HG03039 (cell line): Measurements from ENCODE around the gene IL20RB.
A peak's percentile ranks its signal among the peaks of the same experiment; 100 is the strongest.

Source experiments
- ATAC-seq: cut with Tn5 transposase; IDR thresholded peaks from one replicate; pipeline ENCODE4 v1.9.1; 2021; ENCODE audit warnings: mild to moderate bottlenecking, moderate library complexity; ENCODE audit not compliant: unreplicated experiment

The IL20RB gene

DNA sequence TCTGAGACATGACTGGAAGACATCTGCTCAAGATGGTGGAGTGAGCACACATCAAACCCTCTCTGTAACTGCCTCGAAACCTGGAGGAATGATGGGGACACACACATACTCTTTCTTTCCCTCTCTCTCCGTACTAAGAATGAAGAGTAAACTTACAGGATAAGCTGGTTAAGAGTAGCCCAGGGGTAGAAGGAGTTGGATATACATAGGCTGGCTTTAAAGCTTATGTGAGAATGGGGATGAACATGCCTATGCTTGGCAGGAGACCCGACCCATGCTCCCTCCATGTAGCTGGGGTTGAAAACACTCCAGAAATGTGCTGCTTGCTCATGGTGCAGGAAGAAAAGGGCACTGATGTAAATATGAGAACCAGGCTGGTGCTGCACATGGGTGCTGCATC lies 68.9 kb downstream of the IL20RB start:
- ATAC-seq = no peak

- peak; percentile 81 for ATAC-seq
Measured at GRCh38 chr3:137032465-137033120, 74.8 kb downstream of the IL20RB start.

- no peak for ATAC-seq
Measured at GRCh38 chr3:137035631-137036030, 77.8 kb downstream of the IL20RB start.

GRCh38 chr3:137039570-137039969 lies 81.8 kb downstream of the IL20RB start:
- no peak for ATAC-seq

GRCh38 chr3:137041251-137041650 lies 83.5 kb downstream of the IL20RB start:
- no peak for ATAC-seq

DNA sequence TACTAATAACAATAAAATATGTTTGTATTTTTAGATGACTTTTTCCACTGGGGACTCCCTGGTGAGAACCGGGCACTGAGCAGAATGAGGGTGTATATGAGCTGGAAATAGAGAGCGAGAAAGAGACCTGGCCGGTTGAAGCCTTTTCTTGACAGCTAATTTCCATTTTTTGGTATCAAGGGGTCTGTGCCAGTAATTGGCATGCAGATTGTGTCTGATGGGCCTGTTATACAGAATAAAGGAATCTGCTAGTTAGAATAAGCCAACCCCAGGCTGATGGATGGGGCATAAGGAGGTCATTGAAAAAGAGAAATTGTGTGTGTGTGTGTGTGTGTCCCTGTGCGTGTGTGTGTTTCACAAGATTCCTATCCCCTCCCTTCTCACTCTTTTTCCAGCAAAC lies 83.9 kb downstream of the IL20RB start:
- no peak for ATAC-seq

DNA sequence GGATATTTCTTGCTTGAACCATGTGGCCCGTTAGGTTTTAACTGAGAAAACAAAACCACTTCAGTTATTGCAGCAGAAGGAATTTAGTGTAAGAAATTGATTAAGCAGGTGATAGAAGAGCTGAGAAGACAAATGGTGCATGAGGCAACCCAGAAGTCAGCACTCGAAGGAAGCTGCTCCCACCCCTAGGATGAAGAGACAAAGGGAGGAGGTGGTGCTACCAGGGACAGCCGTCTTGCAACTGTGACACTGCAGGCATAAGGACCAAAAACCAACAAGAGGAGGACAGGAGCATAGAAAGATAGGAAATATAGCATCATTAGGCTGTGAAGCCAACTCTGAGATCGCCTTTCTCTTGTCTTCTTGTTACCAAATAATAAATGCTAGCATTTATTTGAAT lies 89.0 kb downstream of the IL20RB start:
- no peak for ATAC-seq

- ATAC-seq = no peak
Measured at GRCh38 chr3:137047240-137047639, 89.5 kb downstream of the IL20RB start.

DNA sequence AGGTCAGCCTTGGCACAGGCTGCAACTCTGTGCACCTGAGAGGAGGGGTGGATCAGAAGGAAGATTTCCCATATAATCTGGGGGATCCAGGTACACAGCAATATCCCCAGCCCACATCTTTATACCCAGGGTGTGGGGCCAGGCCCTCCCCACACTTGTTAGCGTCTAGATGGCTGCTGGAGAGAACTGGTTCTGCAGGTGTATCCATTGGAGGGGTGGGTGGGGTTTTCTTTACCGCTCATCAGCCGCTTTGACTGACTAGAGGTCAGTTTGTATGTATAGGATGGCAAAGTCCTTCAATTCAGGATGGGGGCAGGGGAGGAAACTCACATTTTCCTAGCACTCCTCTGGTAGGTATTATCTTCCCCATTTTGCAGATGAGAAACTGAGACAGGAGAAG lies 92.5 kb downstream of the IL20RB start:
- ATAC-seq = no peak

- no peak for ATAC-seq
Measured at GRCh38 chr3:137052298-137052697, 94.5 kb downstream of the IL20RB start.
